Endothelial cell of umbilical vein (primary cell): Measurements from ENCODE around the gene TRPM7. TPM values are rescaled to one million over a fixed set of nuclear protein-coding genes. Genes with fewer than 3 reads are reported as not detected.

ENCODE experiments used
- BruUV-seq: library from RNA; stranded (reverse); fragments of 400-500 nt; replicated peaks from 2 replicates; lab custom pipeline; 2021; lab: Mats Ljungman, UMichigan
- CTCF ChIA-PET: fragments of 300-600, 350-600 bp; sonication (Branson Sonifier 250); formaldehyde crosslinking; loops from one replicate; lab custom pipeline; 2021; ENCODE audit warnings: antibody characterized with exemption, inconsistent platforms; lab: Charles Lee
- POLR2A ChIA-PET: fragments of 300-600, 350-600 bp; sonication (Branson Sonifier 250); formaldehyde crosslinking; loops from one replicate; lab custom pipeline; 2021; ENCODE audit warnings: antibody characterized with exemption, inconsistent platforms; lab: Charles Lee
- DNase-seq: peaks from one replicate; pipeline ENCODE4 v3.0.0-alpha.2; 2011; ENCODE audit warnings: low read depth, low spot score
- FAIRE-seq: peaks from 2 replicates; lab custom pipeline; 2011; peaks lifted over from hg19 to GRCh38; lab: Jason Lieb, UNC
- H2AFZ ChIP-seq: 2 replicates; pipeline ENCODE4 v1.6.0; 2012; ENCODE audit warnings: low read depth, low read length, control low read depth, inconsistent platforms
- H3K27ac ChIP-seq: 2 replicates; pipeline ENCODE4 v1.5.1; 2011; ENCODE audit warnings: low read depth, mild to moderate bottlenecking, control low read depth, low read length, moderate library complexity; ENCODE audit not compliant: insufficient read depth
- H3K27me3 ChIP-seq, 2 experiments: 2 replicates each; pipeline versions ENCODE4 v1.6.0 to v1.6.1; 2011; ENCODE audit warnings: low read length in 2 of 2, mixed read lengths in 1 of 2; ENCODE audit not compliant: control insufficient read depth in 2 of 2, insufficient read depth in 2 of 2
- H3K36me3 ChIP-seq, 2 experiments: 2 replicates in 1 of 2; 3 replicates in 1 of 2; pipeline ENCODE4 v1.5.1; 2011; ENCODE audit warnings: low read length in 2 of 2, mild to moderate bottlenecking in 1 of 2, moderate library complexity in 1 of 2; ENCODE audit not compliant: control insufficient read depth in 2 of 2, insufficient read depth in 2 of 2; ENCODE audit errors: extremely low read depth in 1 of 2
- H3K4me1 ChIP-seq: 3 replicates; pipeline ENCODE4 v1.5.1; 2011; ENCODE audit warnings: mild to moderate bottlenecking, low read length; ENCODE audit not compliant: control insufficient read depth, insufficient read depth; ENCODE audit errors: extremely low read depth
- H3K4me2 ChIP-seq: 2 replicates; pipeline ENCODE4 v1.6.1; 2011; ENCODE audit warnings: low read length, control low read depth, mixed read lengths; ENCODE audit not compliant: insufficient read depth
- H3K4me3 ChIP-seq, 3 experiments: fragments of 200-600 bp in 1 of 3; sonication (generic), shearing (Covaris generic) in 1 of 3; replicated peaks in 1 of 3; 2 replicates each; pipeline ENCODE4 v1.5.1; 2011 to 2016; ENCODE audit warnings: control low read depth in 3 of 3, low read length in 3 of 3, mild to moderate bottlenecking in 2 of 3, inconsistent platforms in 1 of 3, low read depth in 1 of 3, moderate library complexity in 1 of 3; ENCODE audit not compliant: insufficient read depth in 1 of 3
- H3K79me2 ChIP-seq: 2 replicates; pipeline ENCODE4 v1.6.0; 2012; ENCODE audit warnings: low read length, inconsistent platforms; ENCODE audit not compliant: control insufficient read depth, insufficient read depth
- H3K9ac ChIP-seq: replicated peaks from 2 replicates; pipeline ENCODE3; 2011; ENCODE audit warnings: low read length, control low read depth; ENCODE audit not compliant: insufficient read depth; ENCODE audit errors: extremely low read depth
- H3K9me1 ChIP-seq: replicated peaks from 3 replicates; pipeline ENCODE4 v1.6.0; 2011; ENCODE audit warnings: mild to moderate bottlenecking, low read length; ENCODE audit not compliant: control insufficient read depth, insufficient read depth; ENCODE audit errors: extremely low read depth
- H3K9me3 ChIP-seq: replicated peaks from 2 replicates; pipeline ENCODE4 v1.5.1; 2012; ENCODE audit warnings: low read length, inconsistent platforms; ENCODE audit not compliant: control insufficient read depth, insufficient read depth
- H4K20me1 ChIP-seq: replicated peaks from 2 replicates; pipeline ENCODE3; 2011; ENCODE audit warnings: mild to moderate bottlenecking, low read length; ENCODE audit not compliant: control insufficient read depth, insufficient read depth; ENCODE audit errors: extremely low read depth
- CTCF ChIP-seq, 2 donors: IDR thresholded peaks; 1 replicate in 1 of 2; 2 replicates in 1 of 2; pipeline ENCODE4 v1.5.1; 2011; ENCODE audit warnings: low read length in 2 of 2, mild to moderate bottlenecking in 2 of 2, moderate library complexity in 2 of 2, control low read depth in 1 of 2, inconsistent platforms in 1 of 2, low read depth in 1 of 2; ENCODE audit not compliant: insufficient read depth in 1 of 2; ENCODE audit errors: extremely low read depth in 1 of 2
- EZH2 ChIP-seq: IDR thresholded peaks from 2 replicates; pipeline ENCODE4 v1.6.1; 2012; ENCODE audit warnings: borderline replicate concordance, low read depth, mild to moderate bottlenecking, moderate library complexity, low read length, inconsistent platforms; ENCODE audit not compliant: severe bottlenecking
- FOS ChIP-seq: IDR thresholded peaks from 2 replicates; pipeline ENCODE4 v1.6.1; 2011; ENCODE audit warnings: mild to moderate bottlenecking, low read length, moderate library complexity, borderline replicate concordance; ENCODE audit not compliant: insufficient read depth
- GATA2 ChIP-seq: IDR thresholded peaks from 2 replicates; pipeline ENCODE4 v1.7.0; 2011; ENCODE audit warnings: low read depth, mild to moderate bottlenecking, moderate library complexity, mixed read lengths, low read length; ENCODE audit not compliant: insufficient read length, insufficient read depth
- JUN ChIP-seq: IDR thresholded peaks from 2 replicates; pipeline ENCODE4 v1.6.1; 2011; ENCODE audit warnings: borderline replicate concordance, low read depth; ENCODE audit not compliant: insufficient read length, insufficient read depth
- MAX ChIP-seq: IDR thresholded peaks from 2 replicates; pipeline ENCODE4 v1.6.1; 2011; ENCODE audit not compliant: insufficient read depth, insufficient read length
- MYC ChIP-seq: IDR thresholded peaks from one replicate; pipeline ENCODE4 v1.6.1; 2011; ENCODE audit warnings: mild to moderate bottlenecking, low read depth, low read length
- POLR2A ChIP-seq: IDR thresholded peaks from 2 replicates; pipeline ENCODE4 v1.6.1; 2012; ENCODE audit warnings: low read depth, mild to moderate bottlenecking, control low read depth, low read length
- POLR2AphosphoS5 ChIP-seq: IDR thresholded peaks from 2 replicates; pipeline ENCODE4 v1.6.1; 2012; ENCODE audit warnings: low read depth, mild to moderate bottlenecking, control low read depth, low read length, moderate library complexity; ENCODE audit not compliant: insufficient read depth
- dilution Hi-C: fragments of 300-500 bp; cut with MboI; formaldehyde crosslinking; loops from one replicate; pipeline ENCODE4 v1.15.0; 2019; ENCODE audit warnings: low sequenced_read_pairs; ENCODE audit not compliant: extremely low pct_ligation_motif_present
- intact Hi-C: fragments of 100-400 bp; cut with micrococcal nuclease; formaldehyde crosslinking; loops from one replicate; pipeline ENCODE4 v1.10.0; 2022
- polyA plus RNA-seq, 4 experiments: library from polyadenylated mRNA; depleted of rRNA in 3 of 4; stranded (reverse) in 3 of 4; unstranded in 1 of 4; fragments of >200 nt; gene quantifications; 2 replicates each; pipeline versions ENCODE4 v1.2.1 to v1.2.3, GENCODE V29; 2011 to 2012; ENCODE audit warnings: missing spikeins in 1 of 4
- total RNA-seq: library from RNA; stranded (reverse); gene quantifications from 2 replicates; pipeline ENCODE4 v1.2.3, GENCODE V29; 2021

TRPM7 gene
- total and polyA plus RNA-seq, 2 donors (not counting 3 experiments of a cell fraction or from before 2014, with no cell fraction given), result 6.4 to 34.8 TPM

GRCh38 chr15:50702762-50703334, 16.3 kb upstream of the TRPM7 start:
- H3K4me2 ChIP-seq, result no peak overlapping the region
- H3K4me1 ChIP-seq, result peaks cover 4% of the 10 kb centered on the region
- FAIRE-seq (no peak), DNase-seq (no peak)
- intact Hi-C loops, result no loop called here
- no peaks in the 10 kb centered on the region for H3K79me2 ChIP-seq
- ChIA-PET CTCF (no interaction called here), POLR2A (no interaction called here)
- H3K36me3 ChIP-seq, result no peaks in the 10 kb centered on the region
- dilution Hi-C loops, result no loop called here
- no peaks in the 10 kb centered on the region for H3K9me3 ChIP-seq
- no peak overlapping the region for H3K9ac ChIP-seq
- no peak overlapping the region for H3K27ac ChIP-seq
- no peak for TF ChIP-seq MAX
- no peak for TF ChIP-seq POLR2A
- TF ChIP-seq EZH2, result no peak
- TF ChIP-seq FOS, result no peak
- TF ChIP-seq MYC, result no peak
- no peak for TF ChIP-seq POLR2AphosphoS5
- no peak for TF ChIP-seq JUN
- TF ChIP-seq CTCF (IDR thresholded peaks at IDR 0.05; ENCODE audit: extremely low read depth in 1 of 2, insufficient read depth in 1 of 2, low read depth in 1 of 2, low read length in 2 of 2), result no peak
- no peak for TF ChIP-seq GATA2
- BruUV-seq, result no TSS peak
- H3K9me1 ChIP-seq, result no peaks in the 10 kb centered on the region
- no peaks in the 10 kb centered on the region for H3K27me3 ChIP-seq
- H4K20me1 ChIP-seq, result no peaks in the 10 kb centered on the region
- H3K4me3 ChIP-seq, result no peak overlapping the region
- H2AFZ ChIP-seq, result no peak overlapping the region
